ENCODE measurements around the gene AGFG2.

AGFG2 gene

GRCh38 chr7:100602889-100603725 is 64.1 kb downstream of the AGFG2 start:
- peak; percentile 78 for DNase-seq (ENCODE audit: extremely low read depth, low read depth)
- TF ChIP-seq, protein P1, sequence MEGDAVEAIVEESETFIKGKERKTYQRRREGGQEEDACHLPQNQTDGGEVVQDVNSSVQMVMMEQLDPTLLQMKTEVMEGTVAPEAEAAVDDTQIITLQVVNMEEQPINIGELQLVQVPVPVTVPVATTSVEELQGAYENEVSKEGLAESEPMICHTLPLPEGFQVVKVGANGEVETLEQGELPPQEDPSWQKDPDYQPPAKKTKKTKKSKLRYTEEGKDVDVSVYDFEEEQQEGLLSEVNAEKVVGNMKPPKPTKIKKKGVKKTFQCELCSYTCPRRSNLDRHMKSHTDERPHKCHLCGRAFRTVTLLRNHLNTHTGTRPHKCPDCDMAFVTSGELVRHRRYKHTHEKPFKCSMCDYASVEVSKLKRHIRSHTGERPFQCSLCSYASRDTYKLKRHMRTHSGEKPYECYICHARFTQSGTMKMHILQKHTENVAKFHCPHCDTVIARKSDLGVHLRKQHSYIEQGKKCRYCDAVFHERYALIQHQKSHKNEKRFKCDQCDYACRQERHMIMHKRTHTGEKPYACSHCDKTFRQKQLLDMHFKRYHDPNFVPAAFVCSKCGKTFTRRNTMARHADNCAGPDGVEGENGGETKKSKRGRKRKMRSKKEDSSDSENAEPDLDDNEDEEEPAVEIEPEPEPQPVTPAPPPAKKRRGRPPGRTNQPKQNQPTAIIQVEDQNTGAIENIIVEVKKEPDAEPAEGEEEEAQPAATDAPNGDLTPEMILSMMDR (IDR thresholded peaks at IDR 0.05; ENCODE audit: low read depth, low read length, missing control alignments): no peak
- H3K4me3 ChIP-seq (replicated peaks; ENCODE audit: low read depth, low read length): peak overlapping the region; percentile 86

- DNase-seq (ENCODE audit: extremely low read depth, low read depth): no peak
- peak overlapping the region; percentile 86 for H3K4me3 ChIP-seq (replicated peaks; ENCODE audit: low read depth, low read length)
Observed at GRCh38 chr7:100603726-100604027, 64.7 kb downstream of the AGFG2 start.

DNA sequence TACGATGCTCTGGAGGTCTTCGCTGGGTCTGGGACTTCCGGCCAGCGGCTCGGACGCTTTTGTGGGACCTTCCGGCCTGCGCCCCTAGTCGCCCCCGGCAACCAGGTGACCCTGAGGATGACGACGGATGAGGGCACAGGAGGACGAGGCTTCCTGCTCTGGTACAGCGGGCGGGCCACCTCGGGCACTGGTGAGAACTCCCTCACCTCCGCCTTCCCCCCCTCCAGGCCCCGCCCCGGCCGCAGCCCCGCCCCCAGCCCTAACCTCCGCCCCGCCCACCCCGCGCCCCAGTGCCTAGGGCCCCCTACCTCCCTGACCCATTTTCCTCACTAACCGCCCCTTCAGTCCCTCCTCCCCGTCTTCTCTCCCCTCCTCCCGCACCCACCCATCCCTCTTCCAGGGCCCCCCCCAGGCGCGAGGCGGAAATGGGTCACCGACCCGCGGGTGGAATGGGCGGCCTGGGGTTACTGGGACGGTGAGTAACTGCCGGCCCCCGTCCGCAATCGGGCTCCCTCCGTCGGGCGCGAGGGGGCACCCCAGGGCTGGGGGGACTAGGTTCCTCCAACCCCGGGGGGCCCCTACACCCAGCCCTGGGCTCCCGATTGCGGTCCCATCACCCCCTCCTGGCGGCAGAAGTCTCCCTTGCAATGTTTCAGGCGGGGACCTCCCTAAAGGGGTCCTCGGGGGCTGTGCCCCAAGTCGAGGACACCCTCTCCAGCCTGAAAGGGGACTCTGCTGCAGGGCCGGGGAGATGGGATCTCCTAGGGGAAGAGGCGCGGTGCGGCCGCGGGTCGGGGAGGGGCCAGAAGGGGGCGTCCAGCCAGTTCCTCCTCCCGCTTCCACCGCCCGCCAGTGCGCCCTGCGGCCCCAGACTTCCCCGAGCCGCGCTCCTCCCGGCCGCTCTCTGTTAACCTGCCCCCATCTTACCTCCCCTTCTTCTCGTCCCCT is 65.3 kb downstream of the AGFG2 start:
- H3K4me3 ChIP-seq (replicated peaks; ENCODE audit: low read depth, low read length): peak overlapping the region; percentile 86
- DNase-seq (ENCODE audit: extremely low read depth, low read depth): no peak
- TF ChIP-seq, protein P1 (IDR thresholded peaks at IDR 0.05; ENCODE audit: low read depth, low read length, missing control alignments): peak; percentile 47

More at GRCh38 chr7:100603726-100604027, 64.7 kb downstream of the AGFG2 start:
- TF ChIP-seq, protein P1 (IDR thresholded peaks at IDR 0.05; ENCODE audit: low read depth, low read length, missing control alignments): no peak

- no peak for DNase-seq (ENCODE audit: extremely low read depth, low read depth)
- TF ChIP-seq, protein P1 (IDR thresholded peaks at IDR 0.05; ENCODE audit: low read depth, low read length, missing control alignments): no peak
- peak overlapping the region; percentile 86 for H3K4me3 ChIP-seq (replicated peaks; ENCODE audit: low read depth, low read length)
Observed at GRCh38 chr7:100604976-100605911, 66.2 kb downstream of the AGFG2 start.

DNA sequence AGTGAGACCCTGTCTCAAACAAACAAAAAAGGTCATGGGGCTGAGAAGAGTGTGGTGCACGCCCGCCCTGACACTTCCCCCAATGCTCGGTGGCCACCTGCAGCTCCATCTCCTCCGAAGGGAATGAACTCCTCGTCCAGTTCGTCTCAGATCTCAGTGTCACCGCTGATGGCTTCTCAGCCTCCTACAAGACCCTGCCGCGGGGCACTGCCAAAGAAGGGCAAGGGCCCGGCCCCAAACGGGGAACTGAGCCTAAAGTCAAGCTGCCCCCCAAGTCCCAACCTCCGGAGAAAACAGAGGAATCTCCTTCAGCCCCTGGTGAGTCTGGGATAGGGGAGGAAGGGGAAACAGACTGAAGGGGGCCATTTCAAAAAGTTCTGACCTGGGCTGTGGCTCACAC is 67.3 kb downstream of the AGFG2 start:
- no peak for DNase-seq (ENCODE audit: extremely low read depth, low read depth)

More for the DNA sequence above, 67.3 kb downstream of the AGFG2 start:
- H3K4me3 ChIP-seq (replicated peaks; ENCODE audit: low read depth, low read length): no peak overlapping the region
- TF ChIP-seq, protein P1 (IDR thresholded peaks at IDR 0.05; ENCODE audit: low read depth, low read length, missing control alignments): no peak
